HCT116 (cell line): ENCODE data around the gene IRX2.

Experiments
- CEBPB ChIP-seq: IDR thresholded peaks from 2 replicates; pipeline ENCODE4 v1.6.1; 2012; ENCODE audit warnings: low read depth
- EGR1 ChIP-seq: IDR thresholded peaks from 2 replicates; pipeline ENCODE4 v1.6.1; 2012; ENCODE audit warnings: low read depth
- EZH2phosphoT487 ChIP-seq: fragments of 200-600 bp; IDR thresholded peaks from 2 replicates; pipeline ENCODE4 v1.6.1; 2018; ENCODE audit warnings: antibody characterized with exemption, borderline replicate concordance
- MAX ChIP-seq: IDR thresholded peaks from 2 replicates; pipeline ENCODE4 v1.6.1; 2012
- POLR2A ChIP-seq: IDR thresholded peaks from 2 replicates; pipeline ENCODE4 v1.7.0; 2011; ENCODE audit warnings: borderline replicate concordance; ENCODE audit not compliant: insufficient read depth, insufficient read length; ENCODE audit errors: extremely low read depth
- POLR2AphosphoS5 ChIP-seq: IDR thresholded peaks from 2 replicates; pipeline ENCODE4 v1.6.1; 2011; ENCODE audit warnings: mild to moderate bottlenecking, low read depth, low read length, moderate library complexity
- RAD21 ChIP-seq: IDR thresholded peaks from 2 replicates; pipeline ENCODE4 v1.6.1; 2012; ENCODE audit warnings: low read depth, mild to moderate bottlenecking
- SP1 ChIP-seq: IDR thresholded peaks from 2 replicates; pipeline ENCODE4 v1.6.1; 2012; ENCODE audit warnings: low read depth
- SRF ChIP-seq: IDR thresholded peaks from 2 replicates; pipeline ENCODE4 v1.6.1; 2012; ENCODE audit warnings: low read depth
- TF ChIP-seq, protein P1 (sequence below): IDR thresholded peaks from 2 replicates; pipeline ENCODE4 v1.6.1; 2012; ENCODE audit warnings: low read depth
- TF ChIP-seq, protein P2 (sequence below), 3 experiments: fragments of 200-600 bp in 1 of 3; sonication (generic) in 1 of 3; IDR thresholded peaks in 2 of 3; conservative IDR thresholded peaks in 1 of 3; 2 replicates each; pipeline ENCODE4 v1.5.1; 2012 to 2017; ENCODE audit warnings: low read depth in 2 of 3, low read length in 2 of 3, antibody characterized with exemption in 1 of 3, borderline replicate concordance in 1 of 3, control low read depth in 1 of 3, mild to moderate bottlenecking in 1 of 3, mixed read lengths in 1 of 3, mixed run types in 1 of 3, moderate library complexity in 1 of 3; ENCODE audit not compliant: insufficient read depth in 1 of 3

GRCh38 chr5:2741956-2742355 is 9.5 kb downstream of the IRX2 start:
- TF ChIP-seq, protein P1, sequence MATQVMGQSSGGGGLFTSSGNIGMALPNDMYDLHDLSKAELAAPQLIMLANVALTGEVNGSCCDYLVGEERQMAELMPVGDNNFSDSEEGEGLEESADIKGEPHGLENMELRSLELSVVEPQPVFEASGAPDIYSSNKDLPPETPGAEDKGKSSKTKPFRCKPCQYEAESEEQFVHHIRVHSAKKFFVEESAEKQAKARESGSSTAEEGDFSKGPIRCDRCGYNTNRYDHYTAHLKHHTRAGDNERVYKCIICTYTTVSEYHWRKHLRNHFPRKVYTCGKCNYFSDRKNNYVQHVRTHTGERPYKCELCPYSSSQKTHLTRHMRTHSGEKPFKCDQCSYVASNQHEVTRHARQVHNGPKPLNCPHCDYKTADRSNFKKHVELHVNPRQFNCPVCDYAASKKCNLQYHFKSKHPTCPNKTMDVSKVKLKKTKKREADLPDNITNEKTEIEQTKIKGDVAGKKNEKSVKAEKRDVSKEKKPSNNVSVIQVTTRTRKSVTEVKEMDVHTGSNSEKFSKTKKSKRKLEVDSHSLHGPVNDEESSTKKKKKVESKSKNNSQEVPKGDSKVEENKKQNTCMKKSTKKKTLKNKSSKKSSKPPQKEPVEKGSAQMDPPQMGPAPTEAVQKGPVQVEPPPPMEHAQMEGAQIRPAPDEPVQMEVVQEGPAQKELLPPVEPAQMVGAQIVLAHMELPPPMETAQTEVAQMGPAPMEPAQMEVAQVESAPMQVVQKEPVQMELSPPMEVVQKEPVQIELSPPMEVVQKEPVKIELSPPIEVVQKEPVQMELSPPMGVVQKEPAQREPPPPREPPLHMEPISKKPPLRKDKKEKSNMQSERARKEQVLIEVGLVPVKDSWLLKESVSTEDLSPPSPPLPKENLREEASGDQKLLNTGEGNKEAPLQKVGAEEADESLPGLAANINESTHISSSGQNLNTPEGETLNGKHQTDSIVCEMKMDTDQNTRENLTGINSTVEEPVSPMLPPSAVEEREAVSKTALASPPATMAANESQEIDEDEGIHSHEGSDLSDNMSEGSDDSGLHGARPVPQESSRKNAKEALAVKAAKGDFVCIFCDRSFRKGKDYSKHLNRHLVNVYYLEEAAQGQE: no peak
- TF ChIP-seq POLR2AphosphoS5: no peak
- TF ChIP-seq EZH2phosphoT487: no peak
- TF ChIP-seq MAX: no peak
- TF ChIP-seq, protein P2, sequence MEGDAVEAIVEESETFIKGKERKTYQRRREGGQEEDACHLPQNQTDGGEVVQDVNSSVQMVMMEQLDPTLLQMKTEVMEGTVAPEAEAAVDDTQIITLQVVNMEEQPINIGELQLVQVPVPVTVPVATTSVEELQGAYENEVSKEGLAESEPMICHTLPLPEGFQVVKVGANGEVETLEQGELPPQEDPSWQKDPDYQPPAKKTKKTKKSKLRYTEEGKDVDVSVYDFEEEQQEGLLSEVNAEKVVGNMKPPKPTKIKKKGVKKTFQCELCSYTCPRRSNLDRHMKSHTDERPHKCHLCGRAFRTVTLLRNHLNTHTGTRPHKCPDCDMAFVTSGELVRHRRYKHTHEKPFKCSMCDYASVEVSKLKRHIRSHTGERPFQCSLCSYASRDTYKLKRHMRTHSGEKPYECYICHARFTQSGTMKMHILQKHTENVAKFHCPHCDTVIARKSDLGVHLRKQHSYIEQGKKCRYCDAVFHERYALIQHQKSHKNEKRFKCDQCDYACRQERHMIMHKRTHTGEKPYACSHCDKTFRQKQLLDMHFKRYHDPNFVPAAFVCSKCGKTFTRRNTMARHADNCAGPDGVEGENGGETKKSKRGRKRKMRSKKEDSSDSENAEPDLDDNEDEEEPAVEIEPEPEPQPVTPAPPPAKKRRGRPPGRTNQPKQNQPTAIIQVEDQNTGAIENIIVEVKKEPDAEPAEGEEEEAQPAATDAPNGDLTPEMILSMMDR (IDR thresholded peaks at IDR 0.05 in 2 of 3, conservative IDR thresholded peaks at IDR 0.05 in 1 of 3; ENCODE audit: borderline replicate concordance in 1 of 3, insufficient read depth in 1 of 3, low read depth in 2 of 3, low read length in 2 of 3): no peak
- no peak for TF ChIP-seq SP1
- TF ChIP-seq EGR1: no peak
- no peak for TF ChIP-seq CEBPB
- TF ChIP-seq RAD21: no peak
- no peak for TF ChIP-seq POLR2A
- TF ChIP-seq SRF: no peak
